ENCODE results near the gene CLASRP. TPM values are rescaled to one million over a fixed set of nuclear protein-coding genes. Genes with fewer than 3 reads are reported as not detected.
"Not testable (repeated sequence)": the region's sequence is repeated elsewhere in the genome, so short reads cannot be mapped to it uniquely, and the experiment has no call there.

Gene CLASRP, protein sequence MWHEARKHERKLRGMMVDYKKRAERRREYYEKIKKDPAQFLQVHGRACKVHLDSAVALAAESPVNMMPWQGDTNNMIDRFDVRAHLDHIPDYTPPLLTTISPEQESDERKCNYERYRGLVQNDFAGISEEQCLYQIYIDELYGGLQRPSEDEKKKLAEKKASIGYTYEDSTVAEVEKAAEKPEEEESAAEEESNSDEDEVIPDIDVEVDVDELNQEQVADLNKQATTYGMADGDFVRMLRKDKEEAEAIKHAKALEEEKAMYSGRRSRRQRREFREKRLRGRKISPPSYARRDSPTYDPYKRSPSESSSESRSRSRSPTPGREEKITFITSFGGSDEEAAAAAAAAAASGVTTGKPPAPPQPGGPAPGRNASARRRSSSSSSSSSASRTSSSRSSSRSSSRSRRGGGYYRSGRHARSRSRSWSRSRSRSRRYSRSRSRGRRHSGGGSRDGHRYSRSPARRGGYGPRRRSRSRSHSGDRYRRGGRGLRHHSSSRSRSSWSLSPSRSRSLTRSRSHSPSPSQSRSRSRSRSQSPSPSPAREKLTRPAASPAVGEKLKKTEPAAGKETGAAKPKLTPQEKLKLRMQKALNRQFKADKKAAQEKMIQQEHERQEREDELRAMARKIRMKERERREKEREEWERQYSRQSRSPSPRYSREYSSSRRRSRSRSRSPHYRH
- 37.6 TPM for polyA plus RNA-seq (2013, experiment 1 of 2)
- polyA plus RNA-seq (2013, experiment 2 of 2): 32.8 TPM

DNA sequence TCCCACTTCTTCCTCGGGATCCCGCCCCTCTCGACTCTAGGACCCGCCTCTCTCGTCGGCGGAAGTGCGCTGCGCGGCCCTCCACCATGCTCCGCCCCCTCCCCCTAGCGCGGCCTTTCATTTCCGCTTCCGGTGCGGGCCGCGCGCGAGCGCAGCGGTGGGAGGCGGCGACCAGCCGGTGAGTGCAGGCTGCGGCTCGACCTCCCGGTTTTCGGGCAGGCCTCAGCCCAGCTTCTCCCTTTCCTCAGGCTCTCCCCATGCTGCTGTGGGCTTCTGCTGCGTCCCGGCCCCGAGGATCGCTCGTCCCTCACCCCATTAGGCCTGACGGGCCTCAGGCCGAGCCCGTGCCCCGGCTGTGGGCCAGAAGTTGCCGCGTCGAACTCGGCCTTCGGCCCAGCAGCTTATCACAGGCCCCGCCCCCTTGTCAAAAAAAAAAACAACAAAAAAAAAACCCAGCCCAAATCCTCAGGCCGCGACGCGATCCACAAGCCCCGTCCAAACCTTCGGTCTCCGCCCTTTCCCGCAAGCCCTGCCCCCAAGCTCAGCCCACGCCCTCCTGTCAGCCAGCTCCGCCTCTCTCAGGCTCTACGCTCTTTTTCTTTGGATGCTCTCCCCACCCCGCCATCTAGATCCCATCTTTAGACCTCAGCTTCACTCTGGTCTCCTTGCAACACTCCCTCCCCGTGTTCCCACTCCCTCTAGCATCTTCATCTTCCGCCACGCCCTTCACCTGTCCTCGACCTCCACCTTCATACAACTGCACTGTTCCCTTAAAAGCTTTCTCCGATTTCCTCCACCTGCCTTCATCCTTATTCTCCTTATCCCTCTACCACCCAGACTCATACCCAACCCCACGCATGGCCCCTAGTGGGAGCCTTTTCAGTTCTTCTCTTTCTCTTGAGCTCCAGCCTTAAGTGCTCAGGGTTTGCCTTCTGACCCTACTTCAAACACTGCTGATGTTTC lies at the start of gene CLASRP:
Gene CLASRP (plus strand): TSS at position 115 of the 963 bp plus-strand sequence. CDS start 1,168 bp downstream, outside the sequence.
- H3K27ac ChIP-seq (ENCODE audit: low read depth, low read length): peak within 1 kb of the TSS; percentile 89; the same call in 1 of the 2 replicates
- peak within 1 kb of the TSS; percentile 87 for H3K9ac ChIP-seq (ENCODE audit: low read depth, low read length)
- no peaks in the 10 kb centered on the region for H3K27me3 ChIP-seq (ENCODE audit: insufficient read depth, low read length)
- no peaks in the 10 kb centered on the region for H3K9me3 ChIP-seq (ENCODE audit: insufficient read depth, low read depth, low read length)
- peaks cover 55% of the 10 kb centered on the region for H3K36me3 ChIP-seq (ENCODE audit: insufficient read depth, low read length)
- no peaks in the 10 kb centered on the region for H3K4me1 ChIP-seq (ENCODE audit: insufficient read depth, low read length)
- peak within 1 kb of the TSS; percentile 96 for H3K4me3 ChIP-seq (ENCODE audit: low read length)
- WGBS: 3% methylated on average over 62 of the region's 62 CpGs

DNA sequence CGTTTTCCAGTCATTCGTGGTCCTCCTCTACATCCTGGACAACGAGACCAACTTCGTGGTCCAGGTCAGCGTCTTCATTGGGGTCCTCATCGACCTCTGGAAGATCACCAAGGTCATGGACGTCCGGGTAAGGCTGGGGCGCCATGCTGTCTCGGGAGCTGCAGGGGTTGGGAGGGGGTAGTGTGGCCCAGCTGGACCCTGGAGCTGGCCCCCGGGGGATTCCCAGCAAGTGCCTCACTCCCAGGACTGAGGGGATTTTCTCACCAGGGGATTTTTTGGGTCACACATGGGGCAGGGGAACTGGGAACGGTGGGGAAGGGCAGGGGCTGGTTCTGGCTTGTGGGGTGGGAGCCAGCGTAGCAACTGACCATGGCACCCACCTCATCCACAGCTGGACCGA lies 48.4 kb upstream of the CLASRP start:
- no peaks in the 10 kb centered on the region for H3K9me3 ChIP-seq (ENCODE audit: insufficient read depth, low read depth, low read length)
- H3K27ac ChIP-seq (ENCODE audit: low read depth, low read length): no peak overlapping the region
- H3K4me1 ChIP-seq (ENCODE audit: insufficient read depth, low read length): no peaks in the 10 kb centered on the region
- no peak overlapping the region for H3K9ac ChIP-seq (ENCODE audit: low read depth, low read length)
- peaks cover 61% of the 10 kb centered on the region for H3K36me3 ChIP-seq (ENCODE audit: insufficient read depth, low read length)
- WGBS: 93% methylated on average over 14 of the region's 14 CpGs
- no peak overlapping the region for H3K4me3 ChIP-seq (ENCODE audit: low read length)
- H3K27me3 ChIP-seq (ENCODE audit: insufficient read depth, low read length): no peaks in the 10 kb centered on the region

DNA sequence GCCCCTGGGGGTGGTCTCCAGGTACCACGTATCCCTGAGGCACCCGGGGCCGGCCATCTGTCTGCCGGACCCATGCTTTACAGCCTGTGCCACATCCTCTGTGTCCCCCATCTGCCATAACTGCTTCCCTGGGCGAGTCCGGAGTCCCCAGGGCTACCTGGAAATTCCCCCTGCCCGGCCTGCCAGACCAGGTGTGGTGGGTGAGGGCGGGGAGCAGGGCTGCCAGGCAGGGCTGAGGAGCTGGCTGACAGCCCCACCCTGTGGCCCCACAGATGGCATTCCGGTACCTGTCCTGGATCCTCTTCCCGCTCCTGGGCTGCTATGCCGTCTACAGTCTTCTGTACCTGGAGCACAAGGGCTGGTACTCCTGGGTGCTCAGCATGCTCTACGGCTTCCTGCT lies 47.9 kb upstream of the CLASRP start:
- WGBS: 97% methylated on average over 12 of the region's 12 CpGs

DNA sequence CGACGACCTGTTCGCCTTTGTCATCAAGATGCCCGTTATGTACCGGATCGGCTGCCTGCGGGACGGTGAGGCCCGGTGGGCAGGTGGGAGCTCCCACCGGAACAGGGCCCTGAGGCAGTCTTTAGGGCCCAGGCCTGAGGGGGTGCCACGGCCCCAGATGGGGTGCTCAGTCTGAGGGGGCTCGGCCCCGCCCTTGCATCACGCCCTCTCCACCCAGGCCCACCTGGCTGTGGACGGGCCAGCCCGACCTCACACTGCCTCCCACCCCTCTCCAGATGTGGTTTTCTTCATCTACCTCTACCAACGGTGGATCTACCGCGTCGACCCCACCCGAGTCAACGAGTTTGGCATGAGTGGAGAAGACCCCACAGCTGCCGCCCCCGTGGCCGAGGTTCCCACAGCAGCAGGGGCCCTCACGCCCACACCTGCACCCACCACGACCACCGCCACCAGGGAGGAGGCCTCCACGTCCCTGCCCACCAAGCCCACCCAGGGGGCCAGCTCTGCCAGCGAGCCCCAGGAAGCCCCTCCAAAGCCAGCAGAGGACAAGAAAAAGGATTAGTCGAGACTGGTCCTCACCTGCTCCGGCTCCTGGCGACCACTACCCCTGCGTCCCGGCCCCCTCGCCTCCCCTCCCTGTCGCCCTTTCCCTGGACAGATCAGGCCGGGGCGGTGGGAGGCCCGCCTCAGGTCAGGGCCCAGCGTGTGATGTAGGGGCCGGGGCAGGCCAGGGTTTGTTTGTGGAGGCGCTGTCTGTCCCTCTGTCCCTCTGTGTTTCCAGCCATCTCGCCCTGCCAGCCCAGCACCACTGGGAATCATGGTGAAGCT lies 46.3 kb upstream of the CLASRP start:
- peaks cover 44% of the 10 kb centered on the region for H3K36me3 ChIP-seq (ENCODE audit: insufficient read depth, low read length)
- H3K9me3 ChIP-seq (ENCODE audit: insufficient read depth, low read depth, low read length): no peaks in the 10 kb centered on the region
- H3K9ac ChIP-seq (ENCODE audit: low read depth, low read length): no peak overlapping the region
- no peaks in the 10 kb centered on the region for H3K4me1 ChIP-seq (ENCODE audit: insufficient read depth, low read length)
- WGBS: 95% methylated on average over 44 of the region's 44 CpGs
- H3K4me3 ChIP-seq (ENCODE audit: low read length): no peak overlapping the region
- H3K27ac ChIP-seq (ENCODE audit: low read depth, low read length): no peak overlapping the region
- H3K27me3 ChIP-seq (ENCODE audit: insufficient read depth, low read length): no peaks in the 10 kb centered on the region

More for the DNA sequence above, 47.9 kb upstream of the CLASRP start:
- Histone ChIP-seq H3K9ac (ENCODE audit: low read depth, low read length) (no peak overlapping the region), H3K9me3 (ENCODE audit: insufficient read depth, low read depth, low read length) (no peaks in the 10 kb centered on the region), H3K36me3 (ENCODE audit: insufficient read depth, low read length) (peaks cover 56% of the 10 kb centered on the region), H3K27me3 (ENCODE audit: insufficient read depth, low read length) (no peaks in the 10 kb centered on the region), H3K4me1 (ENCODE audit: insufficient read depth, low read length) (no peaks in the 10 kb centered on the region), H3K27ac (ENCODE audit: low read depth, low read length) (no peak overlapping the region), H3K4me3 (ENCODE audit: low read length) (no peak overlapping the region)

DNA sequence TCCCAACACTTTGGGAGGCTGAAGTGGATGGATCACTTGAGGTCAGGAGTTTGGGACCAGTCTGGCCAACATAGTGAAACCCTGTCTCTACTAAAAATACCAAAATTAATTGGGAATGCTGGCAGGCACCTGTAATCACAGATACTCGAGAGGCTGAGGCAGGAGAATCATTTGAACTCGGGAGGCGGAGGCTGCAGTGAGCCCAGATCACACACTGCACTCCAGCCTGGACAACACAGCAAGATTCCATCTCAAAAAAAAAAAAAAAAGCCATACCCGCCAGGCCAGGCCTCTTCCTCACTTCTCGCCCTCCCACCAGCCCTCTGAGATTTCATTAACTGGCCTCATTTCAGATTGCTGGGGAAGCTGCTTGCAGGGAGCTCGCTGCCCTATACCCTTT lies 45.3 kb upstream of the CLASRP start:
- no peak overlapping the region for H3K9ac ChIP-seq (ENCODE audit: low read depth, low read length)
- no peak overlapping the region for H3K27ac ChIP-seq (ENCODE audit: low read depth, low read length)
- no peaks in the 10 kb centered on the region for H3K4me1 ChIP-seq (ENCODE audit: insufficient read depth, low read length)
- WGBS: 90% methylated on average over 6 of the region's 6 CpGs
- H3K36me3 ChIP-seq (ENCODE audit: insufficient read depth, low read length): peaks cover 38% of the 10 kb centered on the region
- H3K4me3 ChIP-seq (ENCODE audit: low read length): no peak overlapping the region
- no peaks in the 10 kb centered on the region for H3K9me3 ChIP-seq (ENCODE audit: insufficient read depth, low read depth, low read length)
- no peaks in the 10 kb centered on the region for H3K27me3 ChIP-seq (ENCODE audit: insufficient read depth, low read length)

DNA sequence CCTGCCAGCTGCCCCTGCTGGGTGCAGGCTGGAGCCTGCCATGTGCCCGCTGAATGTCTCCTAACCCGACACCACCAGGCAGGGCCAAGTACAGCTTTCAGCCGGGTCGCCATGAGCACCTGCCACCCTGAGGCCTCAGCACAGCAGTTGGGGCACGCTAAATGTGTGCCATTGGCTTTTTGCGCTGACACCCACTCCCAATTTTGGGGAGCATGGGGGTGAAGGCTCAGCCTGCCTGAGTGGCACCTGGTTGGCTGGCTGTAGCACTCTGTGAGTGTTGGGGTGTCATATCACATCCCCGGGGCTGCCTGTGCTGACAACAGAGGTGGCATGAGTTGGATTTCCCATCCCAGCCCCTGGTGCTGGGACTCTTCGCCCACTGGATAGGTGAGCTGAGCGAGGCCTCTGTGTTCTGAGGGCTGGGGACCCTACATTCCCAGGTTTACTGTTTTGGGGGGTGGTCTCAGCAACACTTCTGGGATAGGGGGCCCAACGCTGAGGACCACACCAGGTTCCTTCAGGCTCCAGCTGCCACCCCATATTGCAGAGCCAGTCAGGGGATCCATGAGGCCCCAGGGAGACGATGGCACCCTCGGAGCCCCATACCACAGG lies 44.8 kb upstream of the CLASRP start:
- Histone ChIP-seq H3K9ac (ENCODE audit: low read depth, low read length) (no peak overlapping the region), H3K36me3 (ENCODE audit: insufficient read depth, low read length) (peaks cover 36% of the 10 kb centered on the region), H3K27me3 (ENCODE audit: insufficient read depth, low read length) (no peaks in the 10 kb centered on the region), H3K9me3 (ENCODE audit: insufficient read depth, low read depth, low read length) (no peaks in the 10 kb centered on the region), H3K4me1 (ENCODE audit: insufficient read depth, low read length) (no peaks in the 10 kb centered on the region), H3K4me3 (ENCODE audit: low read length) (no peak overlapping the region), H3K27ac (ENCODE audit: low read depth, low read length) (no peak overlapping the region)
- WGBS: 96% methylated on average over 12 of the region's 12 CpGs

DNA sequence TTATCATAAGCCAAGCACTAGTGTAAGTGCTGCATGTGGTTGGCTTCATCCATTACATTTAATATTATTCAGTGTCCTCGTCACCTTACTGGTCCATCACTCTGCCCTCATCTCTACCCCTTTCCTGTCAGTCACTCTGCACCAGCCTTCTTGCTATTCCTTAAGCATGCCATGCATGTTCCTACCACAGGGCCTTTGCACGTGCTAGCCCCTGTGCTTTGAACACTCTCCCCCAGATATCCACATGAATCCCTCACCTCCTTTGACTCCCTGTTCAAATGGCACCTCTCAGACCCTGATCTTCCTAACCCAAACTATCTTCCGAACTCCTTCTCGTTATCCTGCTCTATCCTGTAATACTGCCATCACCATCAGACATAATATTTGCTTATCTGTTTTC lies 40.8 kb upstream of the CLASRP start:
- no peaks in the 10 kb centered on the region for H3K9me3 ChIP-seq (ENCODE audit: insufficient read depth, low read depth, low read length)
- H3K36me3 ChIP-seq (ENCODE audit: insufficient read depth, low read length): 0 out of 2 replicates have a peak, but pooled peaks cover 3% of the 10 kb centered on the region
- no peak overlapping the region for H3K4me3 ChIP-seq (ENCODE audit: low read length)
- H3K9ac ChIP-seq (ENCODE audit: low read depth, low read length): no peak overlapping the region
- H3K27ac ChIP-seq (ENCODE audit: low read depth, low read length): no peak overlapping the region
- 91% methylated on average over 4 of the region's 4 CpGs for WGBS
- H3K27me3 ChIP-seq (ENCODE audit: insufficient read depth, low read length): no peaks in the 10 kb centered on the region
- no peaks in the 10 kb centered on the region for H3K4me1 ChIP-seq (ENCODE audit: insufficient read depth, low read length)

DNA sequence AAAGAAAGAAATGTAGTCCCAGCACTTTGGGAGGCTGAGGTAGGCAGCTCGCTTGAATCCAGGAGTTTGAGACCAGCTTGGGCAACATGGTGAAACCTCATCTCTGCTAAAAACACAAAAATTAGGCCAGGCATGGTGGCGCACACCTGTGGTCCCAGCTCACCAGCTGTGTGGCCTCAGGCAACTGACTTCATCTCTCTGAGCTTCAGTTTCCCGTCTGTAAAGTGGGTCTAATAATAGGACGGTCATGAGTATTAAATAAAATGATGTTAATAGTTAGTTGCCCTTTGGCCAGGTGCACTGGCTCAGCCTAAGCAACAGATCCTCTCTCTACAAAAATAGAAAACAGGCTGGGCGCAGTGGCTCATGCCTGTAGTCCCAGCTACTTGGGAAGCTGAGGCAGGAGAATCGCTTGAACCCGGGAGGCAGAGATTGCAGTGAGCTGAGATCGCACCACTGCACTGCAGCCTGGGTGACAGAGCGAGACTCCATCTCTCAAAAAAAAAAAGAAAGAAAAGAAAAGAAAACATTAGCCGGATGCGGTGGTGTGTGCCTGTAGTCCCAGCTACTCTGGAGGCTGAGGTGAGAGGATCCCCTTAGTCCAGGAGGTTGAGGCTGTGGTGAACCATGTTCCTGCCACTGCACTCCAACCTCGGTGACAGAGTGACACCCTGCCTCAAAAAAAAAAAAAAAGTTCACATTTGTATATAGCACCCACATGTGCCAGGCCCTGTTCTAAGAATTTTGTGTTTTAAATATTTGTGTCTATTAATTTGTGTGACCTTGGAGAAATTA lies 39.5 kb upstream of the CLASRP start:
- H3K27me3 ChIP-seq (ENCODE audit: insufficient read depth, low read length); H3K4me1 ChIP-seq (ENCODE audit: insufficient read depth, low read length); H3K36me3 ChIP-seq (ENCODE audit: insufficient read depth, low read length); H3K27ac ChIP-seq (ENCODE audit: low read depth, low read length); H3K9ac ChIP-seq (ENCODE audit: low read depth, low read length); H3K9me3 ChIP-seq (ENCODE audit: insufficient read depth, low read depth, low read length); H3K4me3 ChIP-seq (ENCODE audit: low read length): not testable (repeated sequence)
- WGBS: 85% methylated on average over 11 of the region's 12 CpGs

DNA sequence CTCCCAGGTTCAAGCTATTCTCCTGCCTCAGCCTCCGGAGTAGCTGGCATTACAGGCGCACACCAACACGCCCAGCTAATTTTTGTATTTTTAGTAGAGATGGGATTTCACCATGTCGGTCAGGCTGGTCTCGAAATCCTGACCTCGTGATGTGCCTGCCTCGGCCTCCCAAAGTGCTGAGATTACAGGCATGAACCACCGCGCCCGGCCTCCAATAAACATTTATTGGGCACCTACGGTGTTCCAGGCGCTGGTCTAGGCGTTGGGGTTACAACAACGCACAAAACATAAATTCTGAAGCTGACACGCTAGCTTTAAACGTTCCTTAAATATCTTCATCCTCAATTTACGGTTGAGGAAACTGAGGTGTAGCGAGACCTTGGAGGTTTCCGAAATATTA lies 38.2 kb upstream of the CLASRP start:
- H3K9ac ChIP-seq (ENCODE audit: low read depth, low read length): 0 out of 2 replicates have a peak overlapping the region, but pooled peaks have one; percentile 31
- H3K36me3 ChIP-seq (ENCODE audit: insufficient read depth, low read length); H3K4me1 ChIP-seq (ENCODE audit: insufficient read depth, low read length); H3K9me3 ChIP-seq (ENCODE audit: insufficient read depth, low read depth, low read length); H3K27ac ChIP-seq (ENCODE audit: low read depth, low read length); H3K27me3 ChIP-seq (ENCODE audit: insufficient read depth, low read length): not testable (repeated sequence)
- H3K4me3 ChIP-seq (ENCODE audit: low read length): peak overlapping the region; percentile 50
- WGBS: 85% methylated on average over 19 of the region's 19 CpGs

Data from HUES64 (cell line).